GM12801 (cell line): Measurements from ENCODE around the gene SIRPA.

Source experiments
- CTCF ChIP-seq: IDR thresholded peaks from one replicate; pipeline ENCODE4 v1.5.1; 2011; ENCODE audit warnings: control low read depth; ENCODE audit not compliant: insufficient read length; ENCODE audit errors: extremely low read depth

The SIRPA gene

GRCh38 chr20:1876217-1876921 lies 18.8 kb upstream of the SIRPA start:
- no peak for TF ChIP-seq CTCF

GRCh38 chr20:1876975-1877608 lies 18.1 kb upstream of the SIRPA start:
- no peak for TF ChIP-seq CTCF

GRCh38 chr20:1877609-1878200 lies 17.5 kb upstream of the SIRPA start:
- no peak for TF ChIP-seq CTCF

GRCh38 chr20:1879369-1879768 lies 15.8 kb upstream of the SIRPA start:
- no peak for TF ChIP-seq CTCF

GRCh38 chr20:1879934-1880333 lies 15.3 kb upstream of the SIRPA start:
- TF ChIP-seq CTCF: no peak

- TF ChIP-seq CTCF: no peak
Measured at GRCh38 chr20:1880529-1881239, 14.5 kb upstream of the SIRPA start.

GRCh38 chr20:1881240-1881835 lies 13.9 kb upstream of the SIRPA start:
- TF ChIP-seq CTCF: no peak
